ENCODE results near the gene BAAT.

Gene BAAT

DNA sequence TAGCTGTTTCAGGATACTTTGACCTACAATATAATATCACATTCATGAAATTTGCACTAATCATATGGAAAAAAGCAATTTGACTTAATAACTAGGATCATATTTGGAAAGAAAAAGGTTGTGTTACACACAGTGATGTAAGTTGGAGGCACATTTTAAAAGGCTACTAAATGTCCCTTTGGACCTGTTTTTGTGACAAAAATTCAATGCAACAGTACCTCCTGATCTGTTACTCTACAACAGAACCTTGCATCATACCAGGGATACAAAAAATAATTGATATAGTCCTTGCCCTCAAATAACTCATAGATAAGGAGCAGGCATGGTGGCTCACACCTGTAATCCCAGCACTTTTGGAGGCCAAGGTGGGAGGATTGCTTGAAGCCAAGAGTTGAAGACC is 67.1 kb downstream of the BAAT start:
- POLR2A ChIA-PET: no interaction called here

DNA sequence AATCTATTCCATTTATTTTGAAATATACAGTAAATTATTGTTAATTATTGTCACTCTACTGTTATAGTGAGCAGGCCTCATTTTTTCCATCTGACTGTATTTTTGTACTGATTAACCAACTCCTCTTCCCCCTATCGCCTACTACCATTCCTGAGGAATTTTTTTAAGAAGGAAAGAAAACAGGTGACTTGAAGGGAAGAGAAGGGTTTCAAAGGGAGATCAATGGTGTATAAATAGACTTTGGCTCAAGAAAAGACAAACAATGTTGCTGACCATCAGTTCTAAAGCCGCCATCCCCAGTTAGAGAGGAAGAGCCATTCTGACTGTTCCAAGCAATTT is 69.7 kb downstream of the BAAT start:
- CTCF ChIA-PET: no interaction called here
- TF ChIP-seq, protein P1, sequence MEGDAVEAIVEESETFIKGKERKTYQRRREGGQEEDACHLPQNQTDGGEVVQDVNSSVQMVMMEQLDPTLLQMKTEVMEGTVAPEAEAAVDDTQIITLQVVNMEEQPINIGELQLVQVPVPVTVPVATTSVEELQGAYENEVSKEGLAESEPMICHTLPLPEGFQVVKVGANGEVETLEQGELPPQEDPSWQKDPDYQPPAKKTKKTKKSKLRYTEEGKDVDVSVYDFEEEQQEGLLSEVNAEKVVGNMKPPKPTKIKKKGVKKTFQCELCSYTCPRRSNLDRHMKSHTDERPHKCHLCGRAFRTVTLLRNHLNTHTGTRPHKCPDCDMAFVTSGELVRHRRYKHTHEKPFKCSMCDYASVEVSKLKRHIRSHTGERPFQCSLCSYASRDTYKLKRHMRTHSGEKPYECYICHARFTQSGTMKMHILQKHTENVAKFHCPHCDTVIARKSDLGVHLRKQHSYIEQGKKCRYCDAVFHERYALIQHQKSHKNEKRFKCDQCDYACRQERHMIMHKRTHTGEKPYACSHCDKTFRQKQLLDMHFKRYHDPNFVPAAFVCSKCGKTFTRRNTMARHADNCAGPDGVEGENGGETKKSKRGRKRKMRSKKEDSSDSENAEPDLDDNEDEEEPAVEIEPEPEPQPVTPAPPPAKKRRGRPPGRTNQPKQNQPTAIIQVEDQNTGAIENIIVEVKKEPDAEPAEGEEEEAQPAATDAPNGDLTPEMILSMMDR (IDR thresholded peaks at IDR 0.05; ENCODE audit: control extremely low read depth, extremely low read depth, low read depth, missing control alignments): no peak
- DNase-seq (ENCODE audit: extremely low spot score): no peak
- POLR2A ChIA-PET: no interaction called here

More for the DNA sequence above, 67.1 kb downstream of the BAAT start:
- DNase-seq (ENCODE audit: extremely low spot score): no peak
- TF ChIP-seq, protein P1 (IDR thresholded peaks at IDR 0.05; ENCODE audit: control extremely low read depth, extremely low read depth, low read depth, missing control alignments): no peak
- CTCF ChIA-PET: no interaction called here

DNA sequence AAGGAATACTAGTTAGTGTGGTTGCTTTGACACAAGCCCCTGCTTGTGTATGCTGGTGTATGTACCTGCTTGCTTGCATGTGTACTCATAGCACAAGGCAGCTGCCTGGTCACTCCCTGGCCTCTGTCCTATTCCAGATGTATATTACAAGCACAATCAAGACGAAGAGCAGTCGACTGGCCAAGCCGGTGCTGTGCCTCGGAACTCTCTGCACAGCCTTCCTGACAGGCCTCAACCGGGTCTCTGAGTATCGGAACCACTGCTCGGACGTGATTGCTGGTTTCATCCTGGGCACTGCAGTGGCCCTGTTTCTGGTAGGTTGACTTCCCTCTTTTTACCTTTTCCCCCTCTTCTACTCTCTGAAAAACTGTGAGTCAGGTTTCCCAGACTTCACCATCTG is 72.1 kb downstream of the BAAT start:
- ChIA-PET POLR2A (no interaction called here), CTCF (interaction anchor here (0.9 to 3.7 kb wide), 16 partner anchors 9 to 716 kb away, joined by 3 to 70 read pairs (median 8); no protein-coding TSS in a partner anchor)
- DNase-seq (ENCODE audit: extremely low spot score): no peak
- TF ChIP-seq, protein P1 (IDR thresholded peaks at IDR 0.05; ENCODE audit: control extremely low read depth, extremely low read depth, low read depth, missing control alignments): no peak

DNA sequence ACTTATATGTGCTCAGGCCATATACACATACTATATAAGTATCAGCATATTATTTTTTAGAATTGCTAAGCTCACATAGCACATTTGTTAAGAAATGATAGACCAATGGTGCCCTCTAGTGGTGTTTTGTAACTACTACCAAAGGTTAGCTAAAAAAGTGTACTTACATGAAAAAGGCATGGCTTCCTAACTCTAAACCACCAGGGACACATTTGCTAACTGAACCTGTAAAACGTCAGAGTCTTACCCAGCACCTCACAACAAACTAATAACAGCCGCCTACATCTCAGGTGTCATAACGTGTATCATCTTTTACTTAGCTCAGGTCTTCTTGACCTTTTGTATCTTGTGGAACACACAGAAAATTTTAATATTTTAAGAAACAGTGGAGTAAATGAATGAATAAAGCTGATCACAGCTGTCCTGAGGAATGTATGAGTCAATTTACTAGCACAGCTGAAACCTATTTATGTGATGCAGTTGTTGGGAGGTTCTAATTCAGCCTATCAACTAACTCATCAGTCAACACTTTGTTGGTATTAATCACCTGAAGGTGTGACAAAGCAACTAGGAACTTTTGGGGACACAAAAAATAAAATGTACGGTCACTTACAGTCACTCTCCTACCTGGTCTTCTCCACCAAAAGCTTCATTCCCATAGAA is 72.9 kb downstream of the BAAT start:
- TF ChIP-seq, protein P1 (IDR thresholded peaks at IDR 0.05; ENCODE audit: control extremely low read depth, extremely low read depth, low read depth, missing control alignments): peak; percentile 53
- POLR2A ChIA-PET: no interaction called here
- CTCF ChIA-PET: interaction anchor here (0.6 to 3.7 kb wide), 36 partner anchors 8 to 961 kb away, joined by 3 to 70 read pairs (median 3); no protein-coding TSS in a partner anchor
- DNase-seq (ENCODE audit: extremely low spot score): peak; percentile 43

DNA sequence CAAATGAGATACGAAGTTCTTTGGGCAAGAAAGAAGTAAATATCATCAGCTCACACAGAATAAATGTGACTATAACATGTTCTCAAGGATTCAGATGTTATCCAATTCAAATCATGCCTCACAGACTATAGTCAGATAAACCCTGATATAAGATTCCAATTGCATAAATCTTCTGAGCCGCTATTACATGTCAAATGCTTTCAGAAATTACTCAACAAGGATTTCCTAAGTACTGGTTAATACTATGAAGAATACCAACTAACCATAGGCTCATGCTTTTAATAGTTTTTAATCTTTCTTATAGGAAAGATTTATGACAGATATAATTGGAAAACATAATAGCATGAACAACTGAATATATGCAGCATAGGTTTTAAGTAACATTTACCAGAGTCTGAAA is 73.6 kb downstream of the BAAT start:
- DNase-seq (ENCODE audit: extremely low spot score): no peak
- TF ChIP-seq, protein P1 (IDR thresholded peaks at IDR 0.05; ENCODE audit: control extremely low read depth, extremely low read depth, low read depth, missing control alignments): no peak
- POLR2A ChIA-PET: no interaction called here
- CTCF ChIA-PET: interaction anchor here (0.8 to 3.7 kb wide), 28 partner anchors 8 to 960 kb away, joined by 3 to 70 read pairs (median 4); no protein-coding TSS in a partner anchor

All from GM10248 (cell line).